OCI-LY3 (cell line): Measurements from ENCODE around the gene MAP7D3.

Experiments used
- CTCF ChIP-seq: fragments of 200-600, 300-600 bp; sonication (generic); IDR thresholded peaks from 2 replicates; pipeline ENCODE4 v1.5.1; 2014; ENCODE audit warnings: antibody characterized with exemption, low read length, low read depth
- EZH2phosphoT487 ChIP-seq: fragments of 200-600 bp; shearing (Covaris generic); IDR thresholded peaks from 2 replicates; pipeline ENCODE4 v1.6.1; 2018; ENCODE audit warnings: antibody characterized with exemption, mixed run types, low read depth

- TF ChIP-seq CTCF, result no peak
- TF ChIP-seq EZH2phosphoT487, result no peak
Measured at GRCh38 chrX:136262812-136263315, 11.7 kb upstream of the MAP7D3 start.
